SKM-1 treated with dmso at 0.1 percent for 144 hours (cell line): ENCODE results near the gene SVOP.

Experiments
- DNase-seq: peaks from one replicate; lab custom pipeline; 2025; ENCODE audit not compliant: unreplicated experiment; lab: John Stamatoyannopoulos, UW

Gene SVOP

GRCh38 chr12:108980831-108981618 lies 39.8 kb downstream of the SVOP start:
- DNase-seq, result no peak

DNA sequence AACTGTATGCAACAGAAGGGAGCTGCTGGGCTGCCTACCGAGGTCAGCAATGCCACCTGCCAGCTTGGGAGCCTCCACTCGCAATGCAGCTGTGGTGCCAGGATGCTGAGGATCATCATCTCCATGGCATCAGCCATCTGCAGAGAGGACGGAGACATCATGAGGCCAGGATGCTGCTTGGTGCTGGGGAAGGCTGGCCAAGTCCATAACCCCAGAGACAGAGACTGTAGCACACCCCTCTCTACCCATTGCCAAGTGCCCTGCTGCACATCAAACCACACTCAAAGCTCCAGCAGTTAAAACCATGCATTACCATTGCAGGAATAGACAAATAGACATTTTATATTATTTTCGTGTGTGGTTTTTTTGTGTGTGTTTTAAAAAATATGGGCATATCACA lies 43.5 kb downstream of the SVOP start:
- DNase-seq, result no peak

GRCh38 chr12:108975024-108975593 lies 45.8 kb downstream of the SVOP start:
- no peak for DNase-seq

DNA sequence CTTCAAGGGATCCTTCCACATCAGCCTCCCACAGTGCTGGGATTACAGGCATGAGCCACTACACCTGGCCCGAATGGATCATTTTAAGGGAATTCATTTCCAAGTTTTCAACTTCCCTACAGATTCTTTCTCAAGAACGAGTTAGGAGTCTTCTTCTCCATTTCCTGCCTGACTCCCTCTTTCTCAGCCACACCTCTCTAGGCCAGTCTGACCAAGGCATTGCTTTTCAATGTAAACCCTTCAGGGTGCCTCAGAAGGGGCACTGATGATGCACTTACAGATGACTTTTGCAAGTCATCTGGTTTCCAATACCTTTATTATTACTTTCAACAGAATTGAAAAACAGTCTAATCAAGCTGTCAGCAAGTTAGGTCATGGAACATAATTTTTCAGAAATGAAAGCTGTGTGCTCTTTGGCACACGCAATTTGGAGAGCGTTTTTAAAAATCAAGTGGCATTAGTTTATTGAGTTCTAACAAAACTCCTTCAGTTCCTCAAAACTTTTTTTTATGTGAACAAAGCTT lies 47.2 kb downstream of the SVOP start:
- DNase-seq, result no peak

GRCh38 chr12:108972358-108972757 lies 48.5 kb downstream of the SVOP start:
- DNase-seq, result no peak

- no peak for DNase-seq
These were observed 51.2 kb downstream of the SVOP start for GRCh38 chr12:108969622-108970021.

DNA sequence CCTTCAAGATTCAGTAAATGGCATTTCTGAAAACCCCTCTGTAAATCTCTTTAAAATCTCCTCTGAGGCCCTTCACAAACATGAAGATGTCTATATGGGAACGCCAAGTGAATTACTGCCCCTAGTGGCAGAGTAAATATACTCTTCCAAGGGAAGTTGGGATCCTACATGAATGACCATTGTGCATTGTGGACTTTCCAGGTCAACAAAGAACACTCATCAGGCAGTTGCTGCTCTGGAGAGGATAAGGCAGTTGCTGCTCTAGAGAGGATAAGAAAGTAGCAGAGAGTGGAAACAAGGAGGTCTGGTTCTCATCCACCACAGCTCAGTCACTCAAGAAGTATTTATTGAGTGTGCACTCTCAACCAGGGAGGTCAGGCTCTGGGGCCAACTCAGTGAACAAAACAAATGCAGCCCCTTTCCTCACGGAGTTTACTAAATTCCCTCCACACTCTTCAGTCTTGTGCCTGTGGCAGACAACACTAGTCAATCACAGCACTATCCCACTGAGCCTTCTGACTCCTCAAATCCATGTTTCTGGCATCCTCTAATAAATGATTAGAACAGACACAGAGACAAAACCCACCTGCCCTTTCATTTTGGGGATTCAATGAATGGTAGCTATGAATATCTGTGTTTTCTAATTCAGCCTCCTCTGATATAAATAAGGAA lies 52.9 kb downstream of the SVOP start:
- DNase-seq, result no peak

DNA sequence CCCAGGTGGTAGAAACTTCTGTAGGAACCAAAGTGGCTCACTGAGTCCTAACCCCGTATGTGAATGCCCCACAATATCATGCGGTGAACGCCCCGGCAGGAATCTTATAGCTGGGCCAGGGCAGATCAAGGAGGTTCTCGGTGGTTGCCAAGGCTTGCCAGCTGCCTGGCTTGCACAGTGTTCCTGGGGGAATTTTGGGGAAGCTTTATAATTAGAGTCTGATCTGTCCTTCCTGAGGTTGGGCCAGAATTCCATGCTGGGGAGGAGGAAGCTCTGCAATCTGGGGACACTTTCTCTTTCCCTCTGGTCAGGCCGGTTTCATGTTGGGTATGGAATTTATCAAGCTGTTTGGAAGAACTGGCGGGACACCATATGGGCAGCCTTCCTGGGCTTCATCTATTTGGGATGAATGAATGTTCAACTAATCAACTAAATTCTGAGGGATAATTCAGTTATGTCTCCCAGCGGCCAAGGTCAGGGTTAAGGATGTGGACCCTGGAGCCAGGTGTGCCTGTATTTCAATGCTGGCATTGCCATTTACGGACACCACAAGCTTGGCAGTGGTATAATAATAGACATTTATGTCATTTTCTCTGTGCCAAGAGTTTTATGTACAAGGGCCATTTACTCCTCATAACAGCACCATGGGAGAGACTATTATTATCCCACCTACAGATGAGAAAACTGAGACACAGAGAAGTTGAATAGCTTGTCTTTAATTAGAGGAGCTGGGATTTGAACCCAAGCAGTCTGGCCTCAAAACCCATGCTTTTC lies 54.3 kb downstream of the SVOP start:
- no peak for DNase-seq

DNA sequence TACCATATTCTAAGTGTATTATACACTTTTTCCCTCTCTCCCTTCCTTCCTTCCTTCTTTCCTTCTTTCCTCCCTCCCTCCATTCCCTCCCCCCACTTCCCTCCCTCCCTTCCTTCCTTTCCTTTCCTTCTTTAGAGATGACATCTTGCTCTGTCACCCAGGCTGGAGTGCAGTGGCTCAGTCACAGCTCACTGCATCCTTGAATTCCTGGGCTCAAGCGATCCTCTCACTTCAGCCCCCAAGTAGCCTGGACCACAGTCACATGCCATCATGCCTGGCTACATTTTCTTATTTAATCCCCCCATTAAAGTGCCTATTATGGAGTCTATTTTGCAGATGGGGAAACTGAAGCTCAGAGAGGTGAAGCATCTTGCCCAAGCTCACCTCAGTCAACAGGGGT lies 55.0 kb downstream of the SVOP start:
- DNase-seq, result no peak

DNA sequence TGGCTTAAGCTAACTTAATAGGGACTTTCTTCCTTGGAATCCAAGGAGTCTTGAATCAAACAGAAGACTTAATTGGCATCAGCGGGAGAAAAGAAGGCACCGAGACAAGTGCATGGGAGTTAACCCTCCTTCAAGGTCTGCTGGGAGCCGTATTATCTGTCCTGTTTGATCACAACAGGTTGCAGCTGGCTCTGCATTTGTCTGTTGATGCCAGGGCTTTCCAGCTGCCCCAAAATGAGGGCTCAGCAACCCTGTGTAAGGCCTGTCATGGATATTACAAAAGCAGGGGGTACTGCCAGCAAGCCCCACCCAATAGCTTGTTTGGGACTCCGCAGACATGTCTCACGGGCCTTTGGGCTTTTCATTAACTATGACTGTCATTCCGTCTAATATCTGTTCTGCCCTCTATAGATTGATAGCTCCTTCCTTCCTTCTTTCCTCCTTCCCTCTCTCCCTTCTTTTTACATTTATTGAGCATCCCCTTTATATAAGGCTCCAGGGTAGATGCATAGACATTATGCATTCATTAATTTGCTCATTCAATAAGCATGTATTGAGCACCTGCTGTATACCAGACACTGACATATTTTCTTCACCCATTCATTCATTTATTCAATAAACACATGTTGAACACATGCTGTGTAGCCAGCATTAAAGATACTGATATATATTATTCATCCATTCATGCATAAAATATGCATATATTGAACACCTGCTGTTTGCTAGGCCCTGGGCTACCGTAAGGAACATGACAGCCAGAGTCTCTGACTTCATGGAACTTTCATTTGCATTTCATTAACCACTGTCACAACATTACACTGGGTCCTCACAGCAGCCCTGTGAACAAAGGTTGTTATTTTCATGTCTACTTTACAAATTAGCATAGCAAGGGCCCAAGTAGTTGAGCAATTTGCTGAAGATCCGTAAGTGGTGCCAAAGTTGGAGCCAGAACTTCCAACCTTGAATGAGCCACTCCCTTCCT lies 56.2 kb downstream of the SVOP start:
- no peak for DNase-seq

GRCh38 chr12:108962256-108962655 lies 58.6 kb downstream of the SVOP start:
- DNase-seq, result no peak

GRCh38 chr12:108959748-108960655 lies 60.9 kb downstream of the SVOP start:
- DNase-seq, result no peak

DNA sequence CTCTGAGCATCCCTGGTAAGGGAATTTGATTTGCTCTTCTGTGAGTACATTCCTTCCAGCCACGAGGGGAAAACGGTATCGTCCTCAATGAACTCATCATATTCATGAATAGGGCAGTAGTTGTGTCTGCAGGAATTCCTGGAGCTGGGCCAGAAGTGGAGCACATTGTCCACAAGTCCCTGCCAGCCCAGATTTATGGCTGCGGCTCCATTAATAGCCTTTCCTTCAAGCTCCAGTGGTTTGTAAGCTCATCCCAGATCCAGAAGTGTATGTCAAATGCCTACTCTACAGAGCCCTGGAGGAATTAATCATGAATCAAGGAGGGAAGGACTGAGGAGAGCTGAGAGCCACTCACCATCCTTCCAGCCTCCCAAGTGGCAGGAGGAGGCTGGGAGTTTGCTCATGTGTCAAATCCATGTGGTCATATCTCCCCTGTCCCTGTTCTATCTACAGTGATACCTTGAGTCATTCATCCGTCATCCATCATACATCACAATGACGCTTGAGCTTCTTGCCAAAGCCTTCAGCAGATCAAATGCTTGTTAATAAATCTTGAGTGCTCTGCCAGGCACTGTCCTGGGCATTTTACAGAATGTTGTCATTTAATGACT lies 65.5 kb downstream of the SVOP start:
- DNase-seq, result no peak

DNA sequence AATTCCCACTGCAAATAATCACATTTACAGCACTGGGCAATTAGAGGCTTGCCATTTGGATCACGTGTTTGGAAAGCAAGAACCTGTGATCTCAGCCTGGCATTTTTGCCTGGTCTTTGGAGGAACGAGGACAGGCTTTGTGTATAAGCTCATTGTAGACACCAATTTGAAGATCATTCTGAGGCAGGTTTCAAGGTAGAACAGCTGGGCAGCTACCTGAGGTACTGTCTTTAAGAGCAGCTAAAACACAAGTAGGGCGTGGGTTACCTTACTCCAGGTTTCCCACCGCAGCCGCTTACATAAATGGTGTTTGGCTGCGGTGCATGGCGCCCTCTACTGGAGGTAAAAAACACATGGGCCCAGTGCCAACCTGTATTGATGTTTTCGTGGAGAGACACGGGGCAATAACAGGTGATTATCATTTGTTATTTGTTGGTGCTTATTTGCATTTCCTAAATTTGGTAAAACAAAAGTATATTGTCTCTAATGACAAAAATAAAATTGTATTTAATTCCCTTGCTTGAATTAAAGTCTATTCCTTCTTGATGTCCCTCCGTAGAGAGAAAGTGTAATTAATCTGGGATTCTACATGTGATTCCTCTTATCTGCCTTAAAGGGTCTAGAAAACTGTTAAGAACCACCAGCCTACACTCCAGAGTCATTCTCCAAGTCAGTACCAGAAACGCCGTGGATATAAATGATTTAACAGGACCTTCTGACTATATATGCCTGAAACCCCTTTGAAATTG lies 69.7 kb downstream of the SVOP start:
- DNase-seq, result peak; percentile 21

- DNase-seq, result no peak
These were observed 70.9 kb downstream of the SVOP start for GRCh38 chr12:108949976-108950375.

DNA sequence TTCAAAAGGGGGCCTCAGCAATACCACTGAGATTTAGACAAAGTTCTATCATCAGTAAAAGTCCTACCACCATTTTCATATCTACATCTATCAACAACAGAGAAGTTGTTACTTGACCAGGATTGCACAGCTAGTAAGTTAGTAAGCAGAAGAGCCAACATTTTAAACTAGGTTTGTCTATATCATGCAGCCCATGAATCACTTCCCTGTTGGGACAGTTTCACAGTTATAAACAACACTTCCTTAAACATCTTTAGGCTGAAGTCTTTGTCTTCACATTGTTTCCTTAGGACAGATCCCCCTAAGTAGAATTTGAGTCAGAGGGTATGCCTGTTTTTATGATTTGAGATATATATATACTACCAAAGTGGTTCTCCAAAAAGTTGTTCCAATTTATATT lies 72.5 kb downstream of the SVOP start:
- no peak for DNase-seq

GRCh38 chr12:108947097-108947496 lies 73.8 kb downstream of the SVOP start:
- no peak for DNase-seq

GRCh38 chr12:108940138-108940537 lies 80.7 kb downstream of the SVOP start:
- DNase-seq, result no peak
